GM19372 (cell line): ENCODE measurements around the gene SLC12A8.

ENCODE experiments used
- ATAC-seq: cut with Tn5 transposase; IDR thresholded peaks from one replicate; pipeline ENCODE4 v1.9.1; 2021; ENCODE audit warnings: mild to moderate bottlenecking, low read depth, moderate library complexity; ENCODE audit not compliant: unreplicated experiment

The SLC12A8 gene

GRCh38 chr3:125142940-125143339 lies 69.6 kb downstream of the SLC12A8 start:
- no peak for ATAC-seq

GRCh38 chr3:125142420-125142778 lies 70.1 kb downstream of the SLC12A8 start:
- ATAC-seq = no peak

GRCh38 chr3:125141596-125142419 lies 70.7 kb downstream of the SLC12A8 start:
- peak; percentile 59 for ATAC-seq

GRCh38 chr3:125140818-125141595 lies 71.5 kb downstream of the SLC12A8 start:
- peak; percentile 25 for ATAC-seq

- no peak for ATAC-seq
These were observed 72.3 kb downstream of the SLC12A8 start for GRCh38 chr3:125140011-125140817.

- ATAC-seq = no peak
These were observed 73.2 kb downstream of the SLC12A8 start for GRCh38 chr3:125139386-125139785.

GRCh38 chr3:125137358-125138033 lies 75.1 kb downstream of the SLC12A8 start:
- no peak for ATAC-seq

GRCh38 chr3:125136966-125137357 lies 75.6 kb downstream of the SLC12A8 start:
- no peak for ATAC-seq

- no peak for ATAC-seq
These were observed 76.0 kb downstream of the SLC12A8 start for GRCh38 chr3:125136515-125136914.

- no peak for ATAC-seq
These were observed 77.6 kb downstream of the SLC12A8 start for GRCh38 chr3:125134952-125135351.

- ATAC-seq = no peak
These were observed 79.7 kb downstream of the SLC12A8 start for GRCh38 chr3:125132815-125133214.

GRCh38 chr3:125129512-125129997 lies 83.0 kb downstream of the SLC12A8 start:
- ATAC-seq = no peak

- ATAC-seq = no peak
These were observed 83.6 kb downstream of the SLC12A8 start for GRCh38 chr3:125128861-125129501.

- no peak for ATAC-seq
These were observed 86.2 kb downstream of the SLC12A8 start for GRCh38 chr3:125126323-125126722.

- ATAC-seq = no peak
These were observed 86.7 kb downstream of the SLC12A8 start for GRCh38 chr3:125125821-125126245.

GRCh38 chr3:125123451-125124305 lies 88.9 kb downstream of the SLC12A8 start:
- ATAC-seq = no peak

GRCh38 chr3:125121246-125122010 lies 91.1 kb downstream of the SLC12A8 start:
- ATAC-seq = no peak
